HG02759 (cell line): ENCODE results near the gene SLC7A14.

Experiments
- ATAC-seq: cut with Tn5 transposase; IDR thresholded peaks from one replicate; pipeline ENCODE4 v1.9.1; 2021; ENCODE audit warnings: mild to moderate bottlenecking, moderate library complexity; ENCODE audit not compliant: unreplicated experiment

SLC7A14 gene

DNA sequence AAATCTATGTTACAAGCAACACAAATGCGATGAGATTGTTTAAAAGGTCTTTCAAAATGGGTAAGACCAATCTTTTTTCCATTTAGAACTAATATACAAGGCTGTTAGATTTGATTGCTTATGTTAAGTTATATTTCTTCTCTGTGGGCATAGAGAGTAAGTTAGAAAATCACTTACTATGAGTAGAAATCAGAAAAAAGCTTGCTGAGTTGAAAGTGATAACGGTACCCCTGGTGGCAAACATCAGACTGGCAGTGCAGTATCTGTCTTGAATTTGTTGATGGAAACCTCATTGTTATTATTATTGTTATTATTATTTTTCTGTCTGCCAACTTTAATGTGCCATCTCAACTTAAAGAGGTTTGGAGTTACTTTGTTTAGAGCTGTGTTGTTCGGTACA lies 154.8 kb downstream of the SLC7A14 start:
- no peak for ATAC-seq

- ATAC-seq = peak; percentile 75
These were observed 156.8 kb downstream of the SLC7A14 start for GRCh38 chr3:170429050-170429449.

DNA sequence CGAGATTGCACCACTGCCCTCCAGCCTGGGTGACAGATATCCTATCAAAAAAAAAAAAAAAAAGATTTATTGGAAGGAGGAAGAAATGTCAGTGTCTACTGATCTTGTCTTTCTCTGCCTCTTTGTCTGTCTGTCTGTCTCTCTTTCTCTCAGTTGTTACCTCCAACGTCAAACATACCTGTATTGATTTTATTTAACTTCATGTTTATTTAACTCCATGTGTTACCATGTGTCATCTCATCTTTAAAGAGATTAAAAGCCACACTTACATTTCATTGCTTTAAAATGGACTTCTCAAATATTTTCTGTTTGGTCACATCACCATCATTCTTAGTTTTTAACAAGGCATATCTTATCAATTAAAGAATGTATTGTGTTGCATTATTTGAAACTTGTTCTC lies 157.8 kb downstream of the SLC7A14 start:
- no peak for ATAC-seq

- no peak for ATAC-seq
These were observed 159.6 kb downstream of the SLC7A14 start for GRCh38 chr3:170426240-170426797.

GRCh38 chr3:170425491-170426239 lies 160.2 kb downstream of the SLC7A14 start:
- ATAC-seq = no peak

DNA sequence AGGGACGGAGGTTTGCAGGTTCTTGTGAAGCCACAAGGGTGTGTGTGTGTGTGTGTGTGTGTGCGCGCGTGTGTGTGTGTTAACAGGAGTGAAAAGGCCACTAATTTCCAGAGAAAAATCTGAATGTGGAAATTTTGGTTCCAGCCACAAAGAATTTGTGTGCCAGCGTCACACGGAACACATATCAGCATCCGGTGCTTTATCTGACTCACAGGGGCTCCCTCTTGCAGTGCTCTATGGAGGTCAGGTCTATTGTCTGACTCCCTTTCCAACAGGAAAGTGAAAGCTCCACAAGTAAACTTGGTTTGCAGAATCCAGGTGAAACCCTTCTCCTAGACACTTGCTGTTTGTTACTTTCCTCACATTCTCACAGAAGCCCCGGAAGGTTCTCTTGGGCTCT lies 161.0 kb downstream of the SLC7A14 start:
- ATAC-seq = no peak

GRCh38 chr3:170423001-170423615 lies 162.8 kb downstream of the SLC7A14 start:
- no peak for ATAC-seq

- no peak for ATAC-seq
These were observed 164.1 kb downstream of the SLC7A14 start for GRCh38 chr3:170421758-170422157.

GRCh38 chr3:170421111-170421641 lies 164.7 kb downstream of the SLC7A14 start:
- ATAC-seq = no peak

DNA sequence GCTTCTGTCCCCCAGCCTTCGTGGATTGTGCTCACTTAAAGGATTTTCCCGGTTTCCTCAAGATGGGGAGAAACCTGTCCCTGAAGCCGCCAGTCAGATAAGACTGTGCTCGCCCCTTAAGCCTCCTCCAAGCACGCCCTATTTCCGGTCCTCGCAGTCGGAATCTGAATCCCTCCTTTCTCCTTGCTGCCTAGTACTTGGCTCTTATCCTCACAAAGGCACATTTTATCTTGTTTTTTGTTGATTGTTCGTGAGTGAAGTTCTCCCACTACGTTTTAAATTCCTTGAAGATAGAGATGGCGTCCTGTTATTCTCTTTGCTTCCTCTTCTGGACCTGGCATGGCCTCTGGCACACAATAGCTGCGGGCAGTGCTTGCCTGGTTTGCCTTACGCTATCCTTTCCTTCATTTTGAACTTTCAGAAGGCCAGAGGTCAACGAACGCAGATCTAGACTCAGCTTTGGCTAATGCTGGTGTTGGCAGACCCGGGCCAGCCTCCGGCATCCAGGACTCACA lies 165.5 kb downstream of the SLC7A14 start:
- no peak for ATAC-seq

GRCh38 chr3:170419557-170420087 lies 166.3 kb downstream of the SLC7A14 start:
- no peak for ATAC-seq

GRCh38 chr3:170418422-170419398 lies 167.2 kb downstream of the SLC7A14 start, which contains the start of gene CLDN11:
TSS of gene CLDN11 (plus strand) at chr3:170418868. CDS start at chr3:170419067, 199 bp downstream.
- ATAC-seq = no peak

DNA sequence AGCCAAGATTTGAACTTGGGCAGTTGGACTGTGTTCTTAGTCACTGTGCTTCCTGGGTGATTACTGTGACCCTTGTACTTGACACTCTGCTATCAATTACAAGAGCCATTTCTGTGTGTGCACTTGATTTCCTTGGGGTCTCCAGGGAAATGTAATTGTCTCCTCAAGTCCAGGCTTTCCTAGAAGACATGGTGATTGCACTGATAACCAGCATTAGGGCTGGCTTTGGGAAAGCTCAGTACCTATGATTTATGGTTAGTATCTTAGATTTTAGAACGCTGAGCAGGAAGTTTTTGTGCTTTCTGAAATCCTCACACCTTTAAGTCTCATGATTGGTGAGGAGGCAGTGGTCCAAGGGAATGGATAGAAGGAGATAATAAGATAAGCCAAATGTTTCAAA lies 168.8 kb downstream of the SLC7A14 start:
- no peak for ATAC-seq

- peak; percentile 70 for ATAC-seq
These were observed 171.6 kb downstream of the SLC7A14 start for GRCh38 chr3:170414202-170414663.

- ATAC-seq = no peak
These were observed 172.6 kb downstream of the SLC7A14 start for GRCh38 chr3:170413291-170413690.

DNA sequence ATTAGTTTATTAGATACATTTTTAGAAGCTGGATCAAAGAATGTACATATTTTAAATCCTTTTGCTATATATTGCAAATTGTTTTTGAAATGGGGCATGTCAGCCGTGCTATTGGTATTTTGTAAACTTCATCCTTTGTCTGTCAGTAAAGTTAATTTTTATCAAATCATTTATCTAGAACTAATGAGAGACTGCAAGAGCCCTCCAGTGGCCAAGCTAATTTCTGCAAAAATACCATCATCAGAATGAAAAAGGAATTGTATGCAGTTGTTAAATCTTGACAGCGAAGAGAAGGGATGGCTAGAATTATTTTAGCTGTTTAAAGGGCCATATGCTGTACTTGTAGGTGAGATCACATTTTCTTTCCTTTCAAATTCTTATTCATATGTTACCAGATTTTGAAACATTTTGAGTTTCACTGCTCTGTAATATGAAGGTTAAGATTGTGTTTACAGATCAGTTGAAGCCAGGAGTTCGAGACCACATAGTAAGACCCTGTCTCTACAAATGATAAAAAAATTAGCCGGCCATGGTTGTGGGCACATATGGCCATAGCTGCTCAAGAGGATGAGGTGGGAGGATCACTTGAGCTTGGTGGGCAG lies 175.3 kb downstream of the SLC7A14 start:
- no peak for ATAC-seq
